Measurements from ENCODE around the gene WDR49.
A peak's percentile ranks its signal among the peaks of the same experiment; 100 is the strongest.

The WDR49 gene

DNA sequence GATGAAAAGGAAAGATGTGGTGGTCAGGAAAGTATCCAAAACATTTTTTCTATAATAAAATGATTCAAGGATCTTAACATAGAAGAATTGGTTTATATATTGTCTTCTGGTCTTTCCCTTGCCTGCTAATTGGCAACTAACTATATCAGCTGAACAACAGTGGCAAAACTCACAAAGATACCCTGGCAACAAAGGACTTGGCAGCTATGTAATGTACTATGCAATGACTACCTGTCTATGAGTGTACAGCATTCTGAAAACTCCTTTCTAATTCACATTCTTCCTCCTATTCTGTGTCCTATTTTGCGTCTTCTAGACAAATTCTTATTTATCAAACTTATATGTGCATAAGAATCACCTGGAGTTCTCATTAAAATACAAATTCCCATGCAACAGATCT is 164.2 kb downstream of the WDR49 start:
- DNase-seq, result no peak

DNA sequence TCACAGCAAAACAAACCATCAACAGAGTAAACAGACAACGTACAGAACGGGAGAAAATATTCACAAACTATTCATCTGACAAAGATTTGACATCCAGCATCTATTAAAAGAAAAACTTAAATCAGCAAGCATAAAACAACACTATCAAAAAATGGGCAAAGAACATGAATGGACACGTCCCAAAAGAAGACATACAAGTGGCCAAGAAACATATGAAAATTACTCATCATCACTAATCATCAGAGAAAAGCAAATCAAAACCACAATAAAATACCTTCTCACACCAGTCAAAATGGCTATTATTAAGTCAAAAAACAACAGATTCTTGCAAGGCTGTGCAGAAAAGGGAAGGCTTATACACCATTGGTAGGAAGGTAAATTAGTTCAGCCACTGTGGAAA is 166.2 kb downstream of the WDR49 start:
- DNase-seq, result no peak

DNA sequence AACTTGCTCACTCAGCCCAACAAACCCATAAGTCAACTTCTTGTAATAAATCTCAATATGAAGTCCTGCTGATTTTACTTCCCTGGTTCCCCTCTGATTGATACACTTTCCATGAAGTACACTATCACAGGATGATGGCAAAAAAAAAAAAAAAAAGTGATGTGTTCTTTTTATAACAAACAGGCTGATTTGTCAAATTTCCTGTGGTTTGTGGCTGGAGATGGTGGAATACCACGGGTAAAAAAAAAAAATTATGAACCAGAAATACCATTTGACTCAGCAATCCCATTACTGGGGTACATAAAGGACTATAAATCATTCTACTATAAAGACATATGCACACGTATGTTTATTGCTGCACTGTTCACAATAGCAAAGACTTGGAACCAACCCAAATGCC is 169.2 kb downstream of the WDR49 start:
- no peak for DNase-seq

DNA sequence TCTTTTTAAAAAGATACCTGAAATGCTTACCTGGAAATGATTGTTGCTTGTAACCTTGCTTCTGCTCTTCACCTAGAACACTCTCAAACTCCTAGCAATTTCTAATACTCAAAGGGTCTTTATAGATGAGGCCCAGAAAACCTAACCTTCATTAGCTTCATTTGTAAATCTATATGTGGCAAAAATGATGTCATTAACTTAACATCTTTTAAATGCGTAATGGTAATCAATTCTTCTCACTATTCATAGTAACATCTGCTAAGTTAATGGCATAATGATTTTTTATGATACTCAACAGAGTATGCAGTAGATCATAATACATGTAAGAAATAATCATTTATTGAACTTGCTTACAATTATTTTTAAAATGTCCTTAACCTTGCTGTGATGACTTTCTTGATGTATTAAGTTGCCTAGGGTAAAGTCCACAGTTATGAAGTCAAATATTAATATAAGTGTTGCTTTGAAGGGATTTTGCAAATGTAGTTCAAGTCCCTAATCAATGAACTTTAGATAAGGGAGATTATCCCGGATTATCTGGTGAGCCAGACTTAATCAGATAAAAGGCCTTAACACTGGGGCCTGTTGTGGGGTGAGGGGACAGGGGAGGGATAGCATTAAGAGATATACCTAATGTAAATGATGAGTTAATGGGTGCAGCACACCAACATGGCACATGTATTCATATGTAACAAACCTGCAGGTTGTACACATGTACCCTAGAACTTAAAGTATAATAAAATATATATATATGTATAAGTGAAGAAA is 169.8 kb downstream of the WDR49 start:
- no peak for DNase-seq

DNA sequence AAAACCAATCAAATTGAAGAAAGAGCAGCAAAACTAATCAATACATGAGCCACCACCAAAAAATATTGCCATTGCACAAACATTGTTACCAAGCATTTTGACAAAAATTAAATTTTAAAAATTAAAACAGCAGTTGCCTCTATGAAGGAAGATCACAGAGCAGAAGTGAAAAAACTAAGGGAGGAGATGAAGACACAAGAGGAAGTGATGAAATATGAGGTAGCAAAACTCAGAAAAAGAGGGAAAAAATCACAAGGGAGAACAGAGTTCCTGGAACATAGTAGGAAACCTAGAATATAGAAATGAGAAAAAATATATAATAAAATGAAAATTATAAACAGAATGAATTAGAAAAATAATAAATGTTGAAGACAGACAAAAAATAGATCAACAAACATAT is 172.6 kb downstream of the WDR49 start:
- no peak for DNase-seq

DNA sequence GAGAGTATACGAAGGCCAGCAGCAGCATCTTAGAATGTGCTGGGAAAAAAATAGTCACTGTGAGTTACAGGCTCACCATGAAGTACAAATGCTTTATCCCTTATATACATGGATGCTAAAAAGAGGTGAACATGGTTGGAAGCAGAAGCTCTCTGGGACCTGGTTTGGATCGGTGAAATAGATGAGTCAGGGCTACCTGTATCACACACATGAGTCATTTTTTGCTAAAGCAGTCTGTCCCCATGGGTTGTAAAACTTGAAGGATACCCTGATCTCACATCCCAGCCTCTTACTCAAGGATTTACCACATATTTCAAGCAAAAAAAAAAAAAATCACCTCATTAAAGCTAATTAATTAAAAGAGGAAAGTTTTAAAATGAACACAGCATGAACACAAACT is 173.0 kb downstream of the WDR49 start:
- DNase-seq, result no peak

DNA sequence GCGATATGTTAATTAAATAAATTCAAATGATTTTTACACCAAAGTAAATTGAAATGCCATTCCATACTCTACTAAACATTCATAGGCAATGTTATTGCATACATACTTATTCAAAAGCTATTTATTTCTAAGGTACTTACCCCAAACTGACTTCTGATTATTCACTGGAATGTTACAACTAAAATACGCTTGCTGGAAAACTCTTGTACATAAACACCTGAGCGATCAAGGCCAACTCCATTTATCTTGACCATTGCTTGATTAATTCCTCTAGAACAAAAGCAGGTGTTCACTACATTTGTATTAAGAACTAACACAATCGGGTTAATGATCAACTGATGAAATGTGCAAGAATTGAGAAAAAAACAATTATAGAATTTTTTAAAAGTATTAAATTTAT is 179.9 kb downstream of the WDR49 start, which contains the start of gene SERPINI2:
Gene SERPINI2 (minus strand): TSS at position 180 of the 400 bp plus-strand sequence. CDS start 2,208 bp downstream, outside the sequence.
- no peak for DNase-seq

DNA sequence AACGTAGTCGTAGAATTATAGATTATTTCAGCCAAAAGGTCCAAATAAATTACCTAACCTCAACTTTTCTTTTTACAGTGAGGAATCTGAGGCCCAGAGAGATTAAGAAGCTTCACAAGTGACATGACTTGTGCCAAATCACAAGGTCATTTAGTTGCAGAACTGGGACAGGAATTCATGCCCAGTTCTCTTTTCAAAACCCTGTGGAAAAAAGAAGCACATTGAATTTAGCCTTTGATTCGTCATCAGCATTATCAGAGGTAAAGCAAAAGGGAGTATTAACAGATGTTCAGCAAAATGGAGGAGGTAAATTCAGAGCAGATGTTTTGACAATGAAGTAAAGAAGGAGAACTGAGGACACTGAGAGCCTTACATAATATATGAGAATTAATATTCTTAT is 184.4 kb downstream of the WDR49 start:
- no peak for DNase-seq

DNA sequence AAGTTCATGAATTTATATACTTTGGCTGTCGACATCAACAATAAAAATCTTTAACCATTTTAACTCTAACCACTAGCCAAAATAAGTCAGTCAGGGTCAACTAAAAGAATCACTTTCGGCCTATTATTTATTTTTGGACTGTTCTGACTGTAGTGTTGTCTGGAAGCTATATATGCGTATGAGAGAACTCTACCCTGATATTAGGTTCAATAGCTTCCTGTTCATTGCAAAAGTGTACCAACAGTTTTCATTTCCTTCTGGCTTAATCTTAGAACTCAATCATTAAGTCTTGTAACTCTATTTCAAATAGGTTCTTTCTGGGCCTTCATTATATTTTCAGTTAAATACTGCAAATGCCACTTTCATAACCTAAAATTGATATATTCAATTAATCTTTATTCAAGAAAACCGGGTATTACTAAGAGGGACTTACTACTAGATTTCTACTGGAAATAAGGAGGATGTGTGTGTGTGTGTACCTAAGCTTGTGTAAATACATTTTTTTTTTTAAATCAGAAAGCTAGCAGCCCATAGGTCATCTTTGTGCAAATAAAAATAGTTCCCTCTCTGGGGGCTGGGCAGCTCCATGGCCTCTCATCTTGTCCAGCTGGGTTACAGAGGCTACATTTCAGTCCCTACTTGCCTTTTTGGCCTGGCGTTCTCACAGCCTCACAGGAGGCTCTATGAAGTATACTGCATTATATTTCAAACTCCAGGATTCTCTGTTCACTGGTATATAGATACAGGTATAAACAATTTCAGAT is 185.7 kb downstream of the WDR49 start:
- no peak for DNase-seq

DNA sequence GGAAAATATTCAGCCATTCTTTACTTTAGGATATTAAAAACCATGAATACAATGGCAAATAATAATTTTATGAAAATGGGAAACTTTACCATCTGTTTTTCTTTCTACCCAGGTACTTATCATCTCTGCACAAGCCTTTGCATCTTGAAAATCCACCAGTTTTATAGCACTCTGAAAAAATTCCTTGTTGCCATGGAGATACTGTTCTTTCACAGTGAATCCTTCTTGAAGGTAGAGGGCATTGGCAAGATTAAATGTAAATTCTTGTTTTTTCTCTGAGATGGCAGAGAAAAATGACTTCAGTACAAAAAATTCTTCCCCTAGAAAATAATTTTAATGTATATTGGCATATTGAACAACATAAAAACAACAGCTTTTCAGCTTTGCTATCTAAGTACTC is 186.8 kb downstream of the WDR49 start:
- DNase-seq, result peak in 2 of 58 donors; percentile 2 to 10

DNA sequence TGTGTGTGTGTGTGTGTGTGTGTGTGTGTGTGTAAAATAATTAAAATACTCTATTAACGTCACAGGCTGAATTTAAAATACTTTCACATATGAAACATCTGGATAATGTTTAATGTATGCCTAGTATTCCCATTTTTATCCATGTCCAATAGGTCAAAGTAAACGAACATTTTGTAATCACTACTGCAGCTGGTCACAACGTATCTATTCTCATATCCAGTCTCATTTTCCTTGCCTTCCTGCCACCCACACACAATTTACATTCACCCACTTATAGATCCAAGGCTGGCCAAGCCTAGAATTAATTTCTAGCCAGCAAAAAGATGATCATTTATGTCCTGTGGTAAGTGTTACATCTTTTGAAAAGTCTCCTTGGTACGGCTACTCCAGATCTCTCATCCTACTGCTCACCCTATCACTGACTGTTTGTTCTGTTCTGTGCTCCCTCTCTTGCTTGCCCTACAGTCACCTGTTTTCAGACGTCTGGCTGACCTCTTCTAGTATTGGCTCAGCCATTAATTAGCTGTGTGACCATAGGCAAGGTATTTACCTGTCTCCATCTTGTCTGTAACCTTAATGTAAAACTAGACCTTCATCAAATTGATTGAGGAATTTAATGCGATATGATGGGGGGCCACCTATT is 197.5 kb downstream of the WDR49 start:
- no peak for DNase-seq

DNA sequence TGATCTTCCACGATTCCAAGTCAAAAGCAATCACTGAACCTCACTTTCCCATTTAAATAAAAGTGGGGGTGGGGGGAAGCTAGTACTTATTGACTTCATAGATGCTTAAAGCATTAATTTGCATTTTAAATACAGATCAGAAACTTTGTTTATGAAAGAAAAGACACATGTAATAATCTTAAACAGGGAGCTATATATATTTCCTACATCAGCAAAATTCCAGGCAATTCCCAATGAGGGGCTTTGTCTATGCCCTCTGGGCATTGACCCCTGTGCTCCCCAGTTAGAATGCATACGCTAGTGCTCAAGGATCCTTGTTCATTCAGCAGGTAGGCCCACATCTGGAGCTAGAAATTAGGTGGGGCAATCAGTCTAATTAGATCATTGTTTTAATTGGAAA is 199.9 kb downstream of the WDR49 start:
- no peak for DNase-seq

DNA sequence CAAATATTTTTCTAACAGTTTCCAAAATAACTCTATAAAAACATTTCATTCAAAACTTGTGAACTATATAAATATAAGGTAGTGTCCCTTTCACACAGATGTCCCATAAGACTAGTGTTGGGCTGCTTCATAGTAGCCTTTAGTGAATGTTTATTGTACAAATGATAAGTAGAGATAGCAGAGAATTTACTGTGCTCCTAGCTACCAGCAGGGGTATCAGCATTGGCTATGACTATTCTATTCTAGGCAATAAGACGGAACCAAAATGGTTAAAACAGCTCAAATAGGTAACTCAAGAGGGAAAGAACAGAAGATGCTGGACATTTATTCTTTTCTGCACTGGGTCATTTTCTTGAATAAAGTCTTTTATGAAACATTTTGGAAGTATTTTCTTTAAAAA is 202.5 kb downstream of the WDR49 start:
- DNase-seq, result no peak

DNA sequence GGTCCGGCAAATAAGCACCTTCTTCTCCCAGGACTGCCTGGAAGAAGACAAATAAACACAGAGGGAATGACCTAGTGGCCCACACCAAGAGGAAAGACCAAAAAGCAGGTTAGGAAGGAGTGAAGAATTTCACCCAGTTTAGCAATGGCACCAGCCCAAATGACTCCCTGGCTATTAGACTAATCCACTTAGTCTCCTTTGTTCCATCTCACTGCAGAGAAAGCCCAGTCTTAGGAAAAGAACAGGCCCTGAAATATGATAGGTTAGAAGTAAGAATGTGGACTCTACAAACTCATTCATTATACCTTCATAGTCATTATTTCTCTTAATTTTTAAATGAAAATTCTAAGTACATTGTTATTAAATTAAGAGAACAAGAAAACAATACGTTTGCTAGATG is 203.1 kb downstream of the WDR49 start:
- no peak for DNase-seq

DNA sequence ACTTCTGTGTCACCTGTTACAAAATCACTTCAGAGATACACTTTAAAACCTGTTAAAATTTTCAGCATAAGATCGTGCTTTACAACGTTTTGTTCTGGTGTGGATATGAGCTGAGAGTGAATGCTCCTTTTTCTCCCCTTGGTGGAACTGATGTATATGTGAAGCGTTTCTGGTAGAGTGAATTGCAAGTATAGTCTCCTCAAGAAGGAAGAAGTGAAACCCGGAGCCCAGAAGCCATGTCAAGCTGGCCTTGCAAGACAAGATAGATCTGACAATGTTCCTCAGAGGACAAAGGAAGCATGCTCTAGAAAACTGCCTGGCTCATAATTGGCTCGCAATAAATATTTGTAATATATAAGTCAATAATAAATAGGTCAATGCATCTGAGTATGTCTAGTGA is 203.5 kb downstream of the WDR49 start:
- no peak for DNase-seq

DNA sequence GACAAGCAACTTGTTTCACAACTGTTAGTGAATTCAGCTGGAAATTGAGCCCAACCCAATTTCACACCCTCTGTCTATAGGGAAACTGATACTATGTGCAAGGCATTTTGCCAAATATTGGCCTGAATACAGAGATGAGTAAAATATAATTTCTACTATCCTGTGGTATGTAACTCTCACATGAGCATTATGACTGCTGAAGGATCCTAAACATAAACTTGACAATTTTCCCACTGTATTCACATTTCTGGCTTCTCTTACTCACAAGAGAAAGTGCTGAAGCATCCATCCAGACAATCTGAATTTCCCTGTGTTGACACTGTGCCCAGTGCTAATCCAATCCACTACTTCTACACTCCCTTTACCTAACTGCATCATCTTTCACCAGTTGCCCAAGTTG is 208.3 kb downstream of the WDR49 start:
- DNase-seq, result no peak

DNA sequence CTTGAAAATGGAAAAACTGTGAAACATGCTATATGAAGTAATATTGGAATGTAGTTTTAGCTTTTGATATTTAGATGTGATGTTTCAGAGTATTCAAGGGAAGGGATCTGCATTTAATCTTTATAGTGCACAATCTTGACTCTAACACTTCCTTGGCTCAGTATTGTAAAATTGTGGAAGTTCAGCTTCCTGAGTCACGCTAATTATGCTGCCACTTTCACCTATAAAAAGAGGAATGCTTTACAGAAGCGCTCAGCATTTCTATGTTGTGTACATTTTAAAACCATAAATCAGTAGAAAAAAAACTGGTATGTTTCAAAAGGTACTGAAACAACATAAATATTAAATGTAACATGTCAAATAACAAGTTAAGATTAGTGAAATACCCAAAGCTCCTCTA is 212.5 kb downstream of the WDR49 start:
- DNase-seq, result no peak

DNA sequence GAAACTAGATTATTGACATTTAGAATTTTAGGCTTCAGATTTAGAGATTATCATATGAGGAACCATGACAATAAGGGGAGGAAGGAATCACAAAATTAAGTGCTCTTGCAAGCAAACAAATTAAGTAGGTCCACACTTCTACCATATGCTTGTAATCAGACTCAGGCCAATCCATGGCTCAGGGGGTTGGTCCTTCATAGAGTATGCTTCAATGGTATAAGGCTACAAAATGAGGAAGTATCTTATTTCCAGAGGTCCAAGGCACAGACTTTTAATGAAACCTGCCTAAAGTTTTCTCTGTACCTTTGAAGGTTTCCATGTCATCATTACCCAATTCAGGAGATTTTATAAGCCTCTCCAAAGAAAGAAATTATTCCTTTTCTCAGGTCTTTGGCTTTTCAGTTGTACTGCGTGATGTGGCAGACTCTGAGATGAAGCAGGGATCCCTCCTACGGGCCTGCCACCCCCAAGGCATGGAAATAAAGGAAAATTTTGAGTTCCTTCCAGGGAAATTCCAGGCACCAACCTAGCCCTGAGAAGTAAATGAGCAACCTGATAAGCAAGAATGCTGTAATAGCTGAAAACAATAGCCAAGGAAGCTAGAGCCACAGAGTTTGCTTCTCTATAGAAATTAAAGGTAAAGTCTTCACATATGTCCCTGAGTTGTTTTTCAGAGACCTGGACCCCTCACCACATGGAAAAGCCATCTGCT is 216.2 kb downstream of the WDR49 start:
- no peak for DNase-seq

Measured in anterior cingulate cortex (tissue), 58 donors.